Activated CD4-positive, CD25-positive, alpha-beta regulatory T cell (primary cell): Measurements from ENCODE around the gene JAG1.

Experiments
- DNase-seq, 4 experiments: peaks; one replicate each; lab custom pipeline; 2025; lab: John Stamatoyannopoulos, UW

The JAG1 gene

DNA sequence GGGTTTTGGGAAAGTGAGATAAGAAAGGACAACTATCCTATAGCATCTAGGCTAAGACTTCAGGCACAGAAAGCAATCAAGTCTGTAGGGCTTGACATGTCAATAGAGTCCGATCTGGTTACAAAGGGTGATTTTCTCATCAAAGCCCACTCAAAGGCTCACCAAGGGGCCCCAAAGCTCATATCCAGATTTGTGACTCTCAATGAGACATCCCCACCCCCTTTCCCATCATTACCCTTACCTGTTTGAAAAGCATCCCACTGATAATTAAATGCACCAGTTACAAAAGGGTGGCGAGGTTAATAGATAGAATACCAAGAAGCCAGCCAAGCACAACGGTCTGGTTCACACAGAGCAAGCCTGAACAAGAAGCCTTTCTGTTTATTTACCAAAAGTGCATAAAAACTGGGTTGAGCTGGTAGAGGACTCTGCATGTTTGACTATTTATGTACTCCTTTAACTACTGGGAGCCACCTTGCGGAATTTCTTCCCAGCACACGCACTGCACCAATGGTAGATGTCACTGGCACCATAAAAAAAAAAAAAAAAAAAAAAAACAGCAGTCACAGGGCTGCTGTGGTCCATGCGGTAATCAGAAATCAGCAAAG, 6.1 kb downstream of the JAG1 start:
- DNase-seq = no peak

DNA sequence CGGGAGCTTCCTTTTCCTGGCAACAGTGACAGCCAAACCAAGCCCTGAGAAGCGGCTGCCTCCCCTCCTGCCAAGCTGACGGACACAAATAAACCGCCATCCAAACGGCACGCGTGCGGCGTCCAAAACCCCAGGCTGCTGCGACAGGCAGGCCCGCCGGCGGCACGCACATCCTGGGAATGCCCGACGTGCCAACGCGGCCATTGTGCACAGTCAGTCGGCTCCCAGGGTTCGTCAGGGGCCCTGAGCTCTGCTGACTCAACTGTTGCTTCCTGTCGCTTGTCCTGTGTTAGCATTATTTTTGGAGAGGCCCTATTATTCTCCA, 6.8 kb downstream of the JAG1 start:
- DNase-seq = no peak

DNA sequence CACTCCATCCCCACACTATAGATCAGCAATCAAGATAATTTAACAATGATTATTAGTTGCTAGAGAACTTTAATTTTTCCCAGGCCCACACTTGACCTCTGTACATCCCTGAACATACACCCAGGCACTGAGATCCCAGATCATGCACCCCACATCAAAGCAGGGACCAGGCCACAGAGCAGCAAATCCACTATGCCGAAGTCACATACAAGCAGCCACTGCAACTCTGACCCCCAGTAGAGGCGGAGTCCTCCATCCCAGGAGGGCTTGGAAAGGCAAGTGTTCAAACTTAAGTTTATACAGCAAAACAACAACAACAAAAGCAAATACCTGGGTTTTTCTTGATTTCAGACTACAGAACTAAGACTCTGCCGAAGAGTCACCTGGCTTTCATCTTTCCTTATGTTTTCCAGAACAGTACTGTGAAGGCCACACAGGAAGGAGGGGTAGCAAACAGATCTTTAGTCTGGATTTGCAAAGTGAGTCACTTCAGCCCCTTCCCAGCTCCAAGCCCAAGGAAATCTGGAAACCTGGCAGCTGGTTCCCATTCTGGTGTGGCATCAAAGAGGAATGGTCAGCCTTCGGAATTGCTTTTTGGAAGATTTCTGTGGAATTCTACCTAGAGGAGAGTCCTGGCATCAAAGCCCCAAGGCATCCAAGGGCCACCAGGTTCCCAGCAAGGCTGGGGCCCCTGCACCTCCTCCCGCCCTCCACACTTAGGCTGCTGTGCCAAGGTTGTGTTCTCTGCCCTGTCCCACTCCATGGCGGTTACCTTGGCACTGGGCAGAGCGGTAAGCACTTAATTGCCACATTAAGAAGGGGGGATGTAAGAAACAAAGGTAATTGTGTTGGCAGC, 7.3 kb downstream of the JAG1 start:
- no peak for DNase-seq

DNA sequence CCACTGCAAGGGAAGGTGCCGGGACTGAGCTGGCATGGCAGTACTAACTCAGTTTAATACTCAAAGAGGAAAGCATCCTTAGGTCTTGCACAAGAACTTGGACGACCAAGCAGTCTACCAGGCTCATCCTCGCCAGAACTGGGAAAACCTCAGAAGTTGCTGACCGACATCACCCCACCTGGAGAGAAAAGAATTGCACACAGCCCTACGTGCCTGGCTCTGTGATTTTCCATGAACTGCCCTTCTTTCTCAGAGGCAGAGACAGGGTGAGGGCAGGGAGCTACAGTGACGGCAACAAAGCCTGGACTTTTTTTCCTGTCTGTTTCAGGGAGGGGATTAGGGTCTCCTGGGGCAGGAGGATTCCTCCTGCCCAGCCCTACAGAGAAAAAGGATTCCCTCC, 8.0 kb downstream of the JAG1 start:
- DNase-seq = no peak

DNA sequence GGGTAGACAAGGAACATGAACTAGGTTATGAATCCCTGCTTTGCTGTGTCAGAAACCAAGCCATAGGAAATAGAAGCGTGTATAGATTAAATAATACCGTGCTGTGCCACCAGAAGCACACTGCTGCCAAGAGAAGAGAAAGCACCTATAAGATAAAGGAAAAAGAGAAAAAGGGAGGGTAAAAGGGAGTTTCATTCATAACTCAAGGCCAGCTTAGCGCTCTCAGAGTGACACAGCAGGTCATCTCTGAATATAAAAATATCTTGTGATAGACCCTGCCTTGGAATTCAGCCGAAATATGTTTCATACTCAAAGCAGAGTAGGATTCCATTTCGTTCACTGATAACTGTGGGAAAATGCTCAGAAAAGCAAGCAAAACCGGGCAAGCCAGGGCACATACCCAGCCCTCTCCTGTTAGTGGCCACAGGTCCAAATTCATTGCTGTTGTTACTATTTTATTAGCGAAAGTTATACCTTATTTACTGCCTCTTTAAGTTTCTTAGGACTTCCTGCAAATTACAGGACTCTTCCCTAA, 8.7 kb downstream of the JAG1 start:
- no peak for DNase-seq

DNA sequence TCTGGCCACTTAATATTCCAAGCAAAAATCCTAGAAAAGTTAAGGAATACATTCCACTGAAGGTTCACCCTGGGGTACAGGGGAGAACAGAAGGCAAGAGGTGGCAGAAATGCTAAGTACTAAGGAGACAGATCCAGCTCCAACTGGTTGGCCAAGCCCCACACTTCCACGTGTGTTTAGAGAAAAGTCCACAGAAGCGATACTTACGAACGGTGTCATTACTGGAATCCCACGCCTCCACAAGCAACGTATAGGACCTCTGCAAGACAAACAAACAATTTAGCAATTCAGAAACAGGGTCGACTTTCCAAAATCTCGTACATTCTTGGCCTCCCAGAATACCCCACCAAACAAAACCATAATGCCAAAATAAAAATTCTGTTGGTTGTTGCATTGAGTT, 10.0 kb downstream of the JAG1 start:
- no peak for DNase-seq

DNA sequence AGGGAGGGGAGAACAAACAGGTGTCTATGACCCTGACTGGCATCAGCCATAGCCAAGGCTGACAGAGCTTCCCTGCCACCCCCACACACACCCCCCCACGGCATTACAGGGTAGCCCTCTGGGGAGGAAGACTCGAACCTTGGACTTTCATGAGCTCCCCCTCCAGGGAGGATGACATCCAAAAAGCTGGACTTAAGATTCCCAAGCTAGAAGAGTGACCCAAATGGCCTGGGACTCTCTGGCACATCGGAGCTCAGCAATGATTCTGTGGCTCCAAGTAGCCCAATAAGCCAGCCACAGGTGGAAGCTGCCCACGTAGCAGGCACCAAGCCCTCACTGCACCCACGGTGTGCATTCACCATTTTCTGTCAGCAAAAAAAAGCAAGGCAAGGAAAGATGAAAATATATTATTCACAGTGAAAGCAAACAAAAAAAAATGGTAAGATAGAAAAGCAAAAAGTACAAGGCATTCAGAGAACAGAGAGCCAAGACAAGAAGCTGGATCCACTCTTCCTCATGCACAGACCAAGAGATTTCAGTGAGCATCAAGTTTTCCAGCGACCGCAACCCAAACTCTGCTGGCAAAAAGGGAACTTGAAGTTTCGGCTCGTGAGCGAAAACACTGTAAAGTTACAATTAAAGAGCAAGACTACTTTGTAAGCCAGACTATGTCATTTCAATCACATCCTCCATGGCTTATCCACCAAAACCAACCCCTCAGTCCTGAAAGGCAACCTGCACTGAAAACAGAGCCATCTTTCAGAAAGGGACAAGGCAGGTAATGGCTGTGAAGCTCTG, 10.9 kb downstream of the JAG1 start:
- no peak for DNase-seq

DNA sequence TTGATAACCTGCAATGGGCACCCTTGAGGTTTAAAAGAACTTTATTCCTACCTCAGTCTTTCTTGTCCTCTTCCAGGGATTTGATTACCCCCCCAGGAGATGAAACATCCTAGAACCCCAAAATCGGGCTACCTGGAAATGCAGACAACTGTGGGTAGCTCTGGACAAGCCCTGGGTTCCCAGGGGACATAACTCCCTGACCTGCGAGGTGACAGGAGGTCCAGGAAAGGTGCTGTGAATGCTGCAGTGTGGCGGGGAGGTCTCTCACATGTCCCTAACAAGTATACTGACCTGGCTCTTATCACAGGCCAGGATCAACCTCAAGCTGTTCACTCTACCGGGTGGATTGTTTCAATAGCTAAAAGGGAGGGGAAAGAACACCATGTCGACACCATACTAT, 11.6 kb downstream of the JAG1 start:
- no peak for DNase-seq

DNA sequence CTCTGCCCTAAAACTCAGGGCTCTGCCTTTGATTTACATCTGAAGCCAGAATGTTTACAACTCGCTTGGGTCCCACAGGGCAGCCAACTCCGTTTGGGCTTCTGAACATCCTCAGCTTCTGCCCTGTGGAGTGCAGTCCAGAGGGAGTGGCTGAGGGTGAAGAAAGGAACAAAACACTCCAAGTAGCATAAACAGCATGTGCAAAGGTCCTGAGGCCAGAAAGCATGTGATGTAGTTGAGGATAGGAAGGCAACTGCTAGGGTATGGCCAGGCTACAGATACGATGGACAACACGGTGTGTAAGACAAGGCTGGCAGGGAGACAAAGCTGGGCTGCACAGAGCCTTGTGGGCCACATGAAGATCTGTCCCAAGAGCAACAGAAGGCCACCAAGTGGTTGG, 12.5 kb downstream of the JAG1 start:
- no peak for DNase-seq

DNA sequence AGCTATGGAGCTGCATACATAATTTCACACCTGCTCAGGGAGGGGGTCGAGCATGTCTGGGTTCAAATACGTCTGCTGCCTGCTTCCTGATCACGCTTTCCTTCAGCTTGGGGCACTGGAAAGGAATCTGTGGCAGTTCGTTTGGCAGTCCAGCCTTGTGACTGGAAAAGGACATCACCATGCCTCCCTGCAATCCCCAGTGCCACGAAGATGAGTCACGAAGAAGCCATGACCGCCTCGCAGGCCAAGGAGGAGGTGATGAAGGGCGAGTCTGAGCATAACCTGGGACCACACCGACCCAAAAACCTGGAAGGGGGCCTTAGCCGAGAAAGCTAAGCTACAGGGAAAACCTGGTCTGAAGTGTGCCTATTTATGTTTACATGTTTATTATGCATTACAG, 13.1 kb downstream of the JAG1 start:
- no peak for DNase-seq

DNA sequence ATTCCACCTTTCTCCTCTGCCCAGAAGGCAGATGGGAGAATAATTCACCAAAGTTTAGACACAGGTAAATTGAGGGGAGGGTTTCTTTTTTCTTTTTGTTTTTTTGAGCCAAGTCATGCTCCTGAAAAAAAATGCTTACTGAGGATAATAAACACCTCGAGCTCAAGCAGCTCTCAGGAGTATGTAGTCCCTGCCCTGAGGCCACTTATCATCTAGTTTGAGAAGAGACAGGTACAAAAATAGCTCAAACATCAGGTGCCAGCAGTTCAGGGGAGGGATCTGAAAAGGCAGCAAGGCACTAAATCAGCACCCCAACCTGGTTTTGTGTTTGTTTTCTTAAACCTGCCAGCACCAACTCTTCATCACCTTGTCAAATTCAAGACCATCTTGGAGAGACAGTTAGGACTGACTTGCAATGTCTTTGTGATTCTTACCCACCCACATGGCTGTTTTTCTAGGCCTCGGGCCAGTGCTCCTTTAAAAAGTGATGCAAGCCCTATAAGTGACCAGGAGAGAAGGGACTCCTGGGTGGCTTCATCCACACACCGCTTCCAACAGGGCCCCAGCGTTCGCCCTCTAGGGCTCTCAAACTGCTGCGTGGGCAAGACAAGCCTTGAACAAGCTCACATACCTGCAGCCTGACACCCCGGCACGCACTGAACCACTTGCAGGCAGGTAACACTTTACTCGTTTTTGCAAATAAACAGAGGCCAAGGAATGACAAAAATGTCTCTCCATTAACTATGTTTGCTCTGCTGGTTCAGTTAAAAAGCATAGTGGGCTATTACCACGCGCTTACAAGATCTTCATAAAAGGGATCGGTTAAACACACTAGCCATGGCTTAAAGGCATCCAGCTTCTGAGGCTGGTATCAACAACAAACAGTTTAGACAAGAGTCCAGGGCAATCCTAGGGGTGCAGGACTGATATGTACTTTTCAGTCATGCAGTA, 13.9 kb downstream of the JAG1 start:
- DNase-seq = no peak

DNA sequence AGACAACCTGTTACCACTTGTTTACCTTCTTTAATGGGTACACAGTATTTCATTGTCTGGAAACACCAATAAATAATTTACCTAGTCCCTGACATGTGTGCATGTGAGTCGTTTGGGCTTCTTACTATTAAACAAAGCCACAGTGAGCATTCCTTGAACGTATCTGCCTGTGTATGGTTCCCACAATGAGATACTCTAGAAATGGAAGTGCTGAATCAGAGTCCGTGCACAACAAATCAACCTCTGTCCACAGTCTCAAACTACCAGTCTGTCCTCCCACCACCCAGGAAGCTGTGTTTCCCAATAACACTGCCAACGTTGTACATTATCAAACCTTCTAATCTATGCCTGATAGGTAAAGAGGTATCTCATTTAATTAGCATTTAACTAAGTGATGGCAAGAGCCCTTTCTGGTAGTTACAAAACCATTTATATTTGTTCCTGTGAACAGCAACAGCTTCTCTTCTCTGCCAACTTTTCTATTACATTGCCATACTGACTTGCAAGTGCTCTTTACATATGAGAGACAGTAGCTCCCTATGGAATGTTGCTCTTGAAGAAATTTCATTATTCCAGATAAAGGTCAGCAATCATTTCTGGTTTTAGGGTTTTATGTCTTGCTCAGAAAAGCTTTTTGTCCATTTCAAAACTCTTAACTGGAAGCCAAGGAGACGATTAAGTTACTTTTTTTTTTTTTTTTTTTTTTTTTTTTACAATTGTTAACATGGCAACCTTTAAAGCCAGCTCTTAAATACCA, 14.7 kb downstream of the JAG1 start:
- no peak for DNase-seq

DNA sequence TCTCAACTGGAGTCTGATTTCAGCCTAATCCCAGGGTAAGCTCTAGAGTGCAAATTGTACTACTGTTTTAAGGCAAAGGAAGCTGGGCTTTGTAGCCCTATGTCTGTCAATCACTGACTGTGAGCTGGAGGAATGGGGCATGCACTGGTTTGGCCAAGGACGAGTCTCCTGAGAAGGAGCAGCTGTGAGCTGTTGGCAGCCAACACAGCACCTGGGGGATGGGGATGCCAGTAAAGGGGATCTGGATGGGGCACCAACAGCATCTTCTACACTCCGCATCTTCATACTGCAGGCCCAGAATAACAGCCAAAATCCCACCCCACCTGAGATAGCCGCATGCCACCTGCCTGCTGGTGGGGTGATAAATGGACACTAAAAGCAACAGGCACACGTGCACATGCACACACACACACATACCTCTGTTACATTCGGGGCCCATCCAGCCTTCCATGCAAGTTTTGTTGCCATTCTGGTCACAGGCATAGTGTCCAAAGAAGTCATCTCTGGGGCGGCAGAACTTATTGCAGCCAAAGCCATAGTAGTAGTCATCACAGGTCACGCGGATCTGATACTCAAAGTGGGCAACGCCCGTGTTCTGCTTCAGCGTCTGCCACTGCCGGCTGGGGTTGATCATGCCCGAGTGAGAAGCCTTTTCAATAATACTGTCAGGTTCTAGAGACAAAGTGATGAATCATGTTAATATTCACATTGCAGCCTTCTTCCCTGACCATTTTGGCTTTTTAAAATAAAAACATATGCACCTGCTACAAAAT, 15.6 kb downstream of the JAG1 start:
- DNase-seq = no peak

DNA sequence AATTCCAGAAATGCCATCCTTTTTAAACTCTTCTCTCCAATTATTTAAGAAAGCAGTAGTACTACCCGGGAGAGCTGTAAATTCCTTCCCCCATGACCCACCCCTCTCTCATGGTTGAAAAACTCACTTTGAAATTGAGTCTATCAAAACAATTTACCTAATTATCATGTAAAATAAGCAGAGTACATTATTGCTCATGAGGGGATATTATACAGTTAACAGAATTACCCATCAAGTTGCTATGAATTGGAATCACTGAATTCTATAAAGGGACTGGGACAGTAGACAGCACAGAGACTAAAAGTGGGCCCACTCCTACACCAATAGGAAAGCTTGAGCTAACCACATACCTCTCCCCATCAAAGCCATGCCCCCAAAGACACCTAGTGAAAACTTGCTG, 16.3 kb downstream of the JAG1 start:
- no peak for DNase-seq

DNA sequence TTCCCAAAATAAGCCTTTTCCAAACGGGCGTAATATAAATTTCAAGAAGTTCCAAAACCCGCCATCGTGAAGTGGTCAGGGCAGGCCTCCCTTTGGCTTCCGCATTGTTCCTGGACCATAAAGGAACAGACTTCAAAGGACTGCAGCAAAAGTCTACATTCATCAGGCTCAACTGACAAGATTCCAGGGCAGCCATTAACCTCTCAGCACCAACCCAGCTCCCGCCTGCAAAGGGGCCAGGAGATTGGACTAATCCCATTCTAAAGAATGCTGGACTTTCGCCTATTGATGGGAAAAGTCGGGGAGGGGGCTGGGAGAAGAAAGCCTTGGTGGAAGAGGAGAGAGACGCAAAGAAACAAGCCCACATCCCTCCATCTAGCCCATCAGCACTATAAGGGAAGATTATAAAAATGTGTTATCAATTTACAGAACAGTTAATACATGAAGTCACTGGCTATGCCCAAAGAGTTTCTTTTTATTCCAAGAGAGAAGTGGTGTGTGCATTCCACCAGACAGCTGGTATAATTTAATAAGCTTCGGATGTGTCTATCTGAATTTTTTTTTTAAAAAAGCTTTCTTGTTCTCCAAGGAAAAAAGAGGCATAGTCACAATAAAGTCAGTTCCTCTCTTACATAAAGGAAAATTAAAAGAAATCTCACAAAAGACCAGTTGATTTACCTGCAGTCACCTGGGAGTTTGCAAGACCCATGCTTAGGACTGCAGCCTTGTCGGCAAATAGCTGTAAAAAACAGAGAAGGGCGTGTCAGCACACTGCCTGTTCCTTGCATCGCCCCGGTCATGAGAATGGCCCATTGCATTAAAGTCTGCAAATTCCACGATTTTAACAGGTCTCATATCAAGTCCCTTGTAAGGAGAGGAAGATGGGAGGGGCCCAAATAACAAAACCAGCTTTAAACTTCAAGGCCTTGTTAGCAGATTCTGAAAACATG, 17.8 kb downstream of the JAG1 start:
- no peak for DNase-seq

DNA sequence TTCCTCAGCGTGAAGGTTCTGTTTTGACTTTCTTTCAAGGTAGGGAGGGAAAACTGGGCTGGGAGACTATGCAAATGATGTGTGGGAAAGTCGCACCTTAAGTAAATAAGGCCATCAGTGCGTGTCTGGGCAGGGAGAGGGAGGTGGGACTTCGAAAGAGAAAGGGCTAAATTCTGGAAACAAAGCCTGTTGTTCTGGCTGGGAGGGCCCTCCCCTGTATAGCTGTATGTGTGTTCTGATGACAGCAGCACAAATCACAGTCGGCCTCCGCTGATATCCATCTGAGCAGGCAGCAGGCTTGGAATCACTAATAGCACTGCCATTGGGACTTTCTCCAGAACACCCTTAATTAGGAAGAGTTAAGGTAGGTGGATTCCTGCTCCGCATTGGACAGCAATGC, 19.2 kb downstream of the JAG1 start:
- no peak for DNase-seq

DNA sequence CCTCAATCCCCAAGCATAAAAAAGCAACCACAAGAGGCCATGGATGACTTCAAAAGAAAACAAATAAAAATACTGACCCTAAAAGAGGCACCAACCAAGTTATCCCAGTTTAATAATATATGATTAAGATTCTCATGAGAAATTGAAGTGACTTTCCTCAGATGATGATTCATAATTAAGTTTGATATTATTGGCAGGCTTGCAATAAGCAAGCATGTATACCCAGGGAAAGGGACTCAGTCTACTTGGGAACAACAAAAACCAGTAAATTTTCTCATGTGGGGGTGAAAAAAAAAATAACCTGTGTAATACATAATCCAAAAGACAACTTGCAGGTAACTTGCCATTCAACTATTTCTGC, 19.6 kb downstream of the JAG1 start:
- no peak for DNase-seq

DNA sequence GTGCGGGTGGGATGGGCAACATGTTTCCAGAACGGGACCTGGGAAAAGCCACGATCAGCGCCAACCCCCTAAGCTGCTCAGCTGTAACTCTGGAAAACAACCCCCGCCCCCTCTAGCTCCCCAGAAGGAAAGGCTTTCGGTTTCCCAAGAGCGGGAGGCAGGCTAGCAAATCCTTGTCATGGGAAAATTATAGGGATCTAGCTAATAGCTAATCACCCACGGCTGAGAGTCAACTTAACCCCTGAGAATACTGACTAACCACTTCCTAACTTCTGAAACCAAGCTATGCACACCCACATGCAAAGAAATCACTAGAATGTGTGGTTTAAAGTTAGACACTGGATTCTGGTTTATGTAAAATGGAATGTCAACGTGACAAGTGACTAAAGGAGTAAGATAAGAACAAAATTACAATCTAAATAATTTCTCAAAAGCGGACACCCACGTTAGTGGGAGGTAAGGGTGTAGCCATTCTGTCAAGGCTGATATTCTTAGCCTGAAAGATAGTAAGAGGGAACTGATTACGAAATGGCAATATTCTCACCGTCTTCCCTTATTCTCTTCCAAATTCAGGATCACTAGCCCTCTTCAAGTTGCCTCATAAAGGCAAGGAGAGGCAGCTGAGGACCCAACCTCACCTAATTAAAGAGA, 20.1 kb downstream of the JAG1 start:
- DNase-seq = no peak
